ENCODE measurements around the gene GMPS. TPM values are rescaled to one million over a fixed set of nuclear protein-coding genes. Genes with fewer than 3 reads are reported as not detected.
A peak's percentile ranks its signal among the peaks of the same experiment; 100 is the strongest.

Gene GMPS
- total and polyA plus RNA-seq, 2 of the 13 experiments (the other 11 are each of a cell fraction or from before 2014, with no cell fraction given): 29.6 to 85.5 TPM

DNA sequence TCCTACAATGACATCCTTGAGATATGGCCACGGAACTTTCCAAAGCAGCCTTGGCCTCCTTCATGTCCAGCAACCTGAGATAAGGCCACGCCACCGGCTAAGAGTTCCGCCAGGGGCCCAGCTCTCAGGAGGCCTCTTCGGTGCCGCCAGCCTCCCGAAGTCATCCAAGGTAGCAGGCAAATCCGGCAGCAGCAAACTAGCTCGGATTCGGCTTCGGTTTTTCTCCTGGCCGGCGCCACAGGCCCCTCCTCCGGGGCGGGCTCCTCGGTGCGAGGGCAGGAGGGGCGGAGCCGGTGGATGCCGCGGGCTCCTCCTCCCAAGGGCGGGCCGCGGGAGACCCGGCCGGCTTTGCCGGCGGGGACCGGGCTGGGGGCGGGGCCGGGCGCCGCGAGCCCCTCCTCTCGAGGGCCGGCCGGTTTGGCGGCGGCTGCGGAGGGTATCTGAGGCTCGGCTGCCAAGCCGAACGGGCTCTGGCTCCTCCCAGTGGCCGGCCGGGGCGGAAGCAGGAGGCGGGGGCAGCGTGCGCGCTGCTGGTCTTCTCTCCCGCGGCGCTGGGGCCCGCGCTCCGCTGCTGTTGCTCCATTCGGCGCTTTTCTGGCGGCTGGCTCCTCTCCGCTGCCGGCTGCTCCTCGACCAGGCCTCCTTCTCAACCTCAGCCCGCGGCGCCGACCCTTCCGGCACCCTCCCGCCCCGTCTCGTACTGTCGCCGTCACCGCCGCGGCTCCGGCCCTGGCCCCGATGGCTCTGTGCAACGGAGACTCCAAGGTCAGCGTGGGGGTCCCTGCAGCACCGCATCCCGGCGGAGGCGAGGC is at the start of gene GMPS (continued):
- TF ChIP-seq, protein P1, sequence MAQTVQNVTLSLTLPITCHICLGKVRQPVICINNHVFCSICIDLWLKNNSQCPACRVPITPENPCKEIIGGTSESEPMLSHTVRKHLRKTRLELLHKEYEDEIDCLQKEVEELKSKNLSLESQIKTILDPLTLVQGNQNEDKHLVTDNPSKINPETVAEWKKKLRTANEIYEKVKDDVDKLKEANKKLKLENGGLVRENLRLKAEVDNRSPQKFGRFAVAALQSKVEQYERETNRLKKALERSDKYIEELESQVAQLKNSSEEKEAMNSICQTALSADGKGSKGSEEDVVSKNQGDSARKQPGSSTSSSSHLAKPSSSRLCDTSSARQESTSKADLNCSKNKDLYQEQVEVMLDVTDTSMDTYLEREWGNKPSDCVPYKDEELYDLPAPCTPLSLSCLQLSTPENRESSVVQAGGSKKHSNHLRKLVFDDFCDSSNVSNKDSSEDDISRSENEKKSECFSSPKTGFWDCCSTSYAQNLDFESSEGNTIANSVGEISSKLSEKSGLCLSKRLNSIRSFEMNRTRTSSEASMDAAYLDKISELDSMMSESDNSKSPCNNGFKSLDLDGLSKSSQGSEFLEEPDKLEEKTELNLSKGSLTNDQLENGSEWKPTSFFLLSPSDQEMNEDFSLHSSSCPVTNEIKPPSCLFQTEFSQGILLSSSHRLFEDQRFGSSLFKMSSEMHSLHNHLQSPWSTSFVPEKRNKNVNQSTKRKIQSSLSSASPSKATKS (CRISPR knock-in tag; IDR thresholded peaks at IDR 0.05): no peak
- no peak for TF ChIP-seq RBAK (CRISPR knock-in tag; IDR thresholded peaks at IDR 0.05)
- TF ChIP-seq ISL2 (CRISPR knock-in tag; IDR thresholded peaks at IDR 0.05): no peak
- TF ChIP-seq, protein P2, sequence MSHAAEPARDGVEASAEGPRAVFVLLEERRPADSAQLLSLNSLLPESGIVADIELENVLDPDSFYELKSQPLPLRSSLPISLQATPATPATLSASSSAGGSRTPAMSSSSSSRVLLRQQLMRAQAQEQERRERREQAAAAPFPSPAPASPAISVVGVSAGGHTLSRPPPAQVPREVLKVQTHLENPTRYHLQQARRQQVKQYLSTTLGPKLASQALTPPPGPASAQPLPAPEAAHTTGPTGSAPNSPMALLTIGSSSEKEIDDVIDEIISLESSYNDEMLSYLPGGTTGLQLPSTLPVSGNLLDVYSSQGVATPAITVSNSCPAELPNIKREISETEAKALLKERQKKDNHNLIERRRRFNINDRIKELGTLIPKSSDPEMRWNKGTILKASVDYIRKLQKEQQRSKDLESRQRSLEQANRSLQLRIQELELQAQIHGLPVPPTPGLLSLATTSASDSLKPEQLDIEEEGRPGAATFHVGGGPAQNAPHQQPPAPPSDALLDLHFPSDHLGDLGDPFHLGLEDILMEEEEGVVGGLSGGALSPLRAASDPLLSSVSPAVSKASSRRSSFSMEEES (CRISPR knock-in tag; IDR thresholded peaks at IDR 0.05): no peak; the same call in 1 of the 2 replicates
- peak; percentile 100 for TF ChIP-seq ZNF430 (CRISPR knock-in tag; IDR thresholded peaks at IDR 0.05)
- TF ChIP-seq, protein P3, sequence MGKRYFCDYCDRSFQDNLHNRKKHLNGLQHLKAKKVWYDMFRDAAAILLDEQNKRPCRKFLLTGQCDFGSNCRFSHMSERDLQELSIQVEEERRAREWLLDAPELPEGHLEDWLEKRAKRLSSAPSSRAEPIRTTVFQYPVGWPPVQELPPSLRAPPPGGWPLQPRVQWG (CRISPR knock-in tag; IDR thresholded peaks at IDR 0.05; ENCODE audit: borderline replicate concordance, low read depth): no peak
- TF ChIP-seq, protein P4, sequence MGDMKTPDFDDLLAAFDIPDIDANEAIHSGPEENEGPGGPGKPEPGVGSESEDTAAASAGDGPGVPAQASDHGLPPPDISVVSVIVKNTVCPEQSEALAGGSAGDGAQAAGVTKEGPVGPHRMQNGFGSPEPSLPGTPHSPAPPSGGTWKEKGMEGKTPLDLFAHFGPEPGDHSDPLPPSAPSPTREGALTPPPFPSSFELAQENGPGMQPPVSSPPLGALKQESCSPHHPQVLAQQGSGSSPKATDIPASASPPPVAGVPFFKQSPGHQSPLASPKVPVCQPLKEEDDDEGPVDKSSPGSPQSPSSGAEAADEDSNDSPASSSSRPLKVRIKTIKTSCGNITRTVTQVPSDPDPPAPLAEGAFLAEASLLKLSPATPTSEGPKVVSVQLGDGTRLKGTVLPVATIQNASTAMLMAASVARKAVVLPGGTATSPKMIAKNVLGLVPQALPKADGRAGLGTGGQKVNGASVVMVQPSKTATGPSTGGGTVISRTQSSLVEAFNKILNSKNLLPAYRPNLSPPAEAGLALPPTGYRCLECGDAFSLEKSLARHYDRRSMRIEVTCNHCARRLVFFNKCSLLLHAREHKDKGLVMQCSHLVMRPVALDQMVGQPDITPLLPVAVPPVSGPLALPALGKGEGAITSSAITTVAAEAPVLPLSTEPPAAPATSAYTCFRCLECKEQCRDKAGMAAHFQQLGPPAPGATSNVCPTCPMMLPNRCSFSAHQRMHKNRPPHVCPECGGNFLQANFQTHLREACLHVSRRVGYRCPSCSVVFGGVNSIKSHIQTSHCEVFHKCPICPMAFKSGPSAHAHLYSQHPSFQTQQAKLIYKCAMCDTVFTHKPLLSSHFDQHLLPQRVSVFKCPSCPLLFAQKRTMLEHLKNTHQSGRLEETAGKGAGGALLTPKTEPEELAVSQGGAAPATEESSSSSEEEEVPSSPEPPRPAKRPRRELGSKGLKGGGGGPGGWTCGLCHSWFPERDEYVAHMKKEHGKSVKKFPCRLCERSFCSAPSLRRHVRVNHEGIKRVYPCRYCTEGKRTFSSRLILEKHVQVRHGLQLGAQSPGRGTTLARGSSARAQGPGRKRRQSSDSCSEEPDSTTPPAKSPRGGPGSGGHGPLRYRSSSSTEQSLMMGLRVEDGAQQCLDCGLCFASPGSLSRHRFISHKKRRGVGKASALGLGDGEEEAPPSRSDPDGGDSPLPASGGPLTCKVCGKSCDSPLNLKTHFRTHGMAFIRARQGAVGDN (CRISPR knock-in tag; IDR thresholded peaks at IDR 0.05): peak; percentile 71
- TF ChIP-seq, protein P5, sequence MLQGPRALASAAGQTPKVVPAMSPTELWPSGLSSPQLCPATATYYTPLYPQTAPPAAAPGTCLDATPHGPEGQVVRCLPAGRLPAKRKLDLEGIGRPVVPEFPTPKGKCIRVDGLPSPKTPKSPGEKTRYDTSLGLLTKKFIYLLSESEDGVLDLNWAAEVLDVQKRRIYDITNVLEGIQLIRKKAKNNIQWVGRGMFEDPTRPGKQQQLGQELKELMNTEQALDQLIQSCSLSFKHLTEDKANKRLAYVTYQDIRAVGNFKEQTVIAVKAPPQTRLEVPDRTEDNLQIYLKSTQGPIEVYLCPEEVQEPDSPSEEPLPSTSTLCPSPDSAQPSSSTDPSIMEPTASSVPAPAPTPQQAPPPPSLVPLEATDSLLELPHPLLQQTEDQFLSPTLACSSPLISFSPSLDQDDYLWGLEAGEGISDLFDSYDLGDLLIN (CRISPR knock-in tag; IDR thresholded peaks at IDR 0.05; ENCODE audit: borderline replicate concordance): no peak
- TF ChIP-seq SSRP1 (CRISPR knock-in tag; IDR thresholded peaks at IDR 0.05): no peak
- TF ChIP-seq, protein P6, sequence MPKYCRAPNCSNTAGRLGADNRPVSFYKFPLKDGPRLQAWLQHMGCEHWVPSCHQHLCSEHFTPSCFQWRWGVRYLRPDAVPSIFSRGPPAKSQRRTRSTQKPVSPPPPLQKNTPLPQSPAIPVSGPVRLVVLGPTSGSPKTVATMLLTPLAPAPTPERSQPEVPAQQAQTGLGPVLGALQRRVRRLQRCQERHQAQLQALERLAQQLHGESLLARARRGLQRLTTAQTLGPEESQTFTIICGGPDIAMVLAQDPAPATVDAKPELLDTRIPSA (CRISPR knock-in tag; IDR thresholded peaks at IDR 0.05; ENCODE audit: borderline replicate concordance): no peak
- TF ChIP-seq FOXM1 (CRISPR knock-in tag; IDR thresholded peaks at IDR 0.05): no peak
- TF ChIP-seq SYNCRIP (IDR thresholded peaks at IDR 0.05; ENCODE audit: insufficient read depth, low read depth, low read length): no peak
- TF ChIP-seq SALL2 (CRISPR knock-in tag; IDR thresholded peaks at IDR 0.05): peak; percentile 51; the same call in 1 of the 2 replicates
- 0 out of 2 replicates have a peak, but pooled peaks have one; percentile 4 for TF ChIP-seq CEBPG (CRISPR knock-in tag; IDR thresholded peaks at IDR 0.05)
- TF ChIP-seq, protein P7, sequence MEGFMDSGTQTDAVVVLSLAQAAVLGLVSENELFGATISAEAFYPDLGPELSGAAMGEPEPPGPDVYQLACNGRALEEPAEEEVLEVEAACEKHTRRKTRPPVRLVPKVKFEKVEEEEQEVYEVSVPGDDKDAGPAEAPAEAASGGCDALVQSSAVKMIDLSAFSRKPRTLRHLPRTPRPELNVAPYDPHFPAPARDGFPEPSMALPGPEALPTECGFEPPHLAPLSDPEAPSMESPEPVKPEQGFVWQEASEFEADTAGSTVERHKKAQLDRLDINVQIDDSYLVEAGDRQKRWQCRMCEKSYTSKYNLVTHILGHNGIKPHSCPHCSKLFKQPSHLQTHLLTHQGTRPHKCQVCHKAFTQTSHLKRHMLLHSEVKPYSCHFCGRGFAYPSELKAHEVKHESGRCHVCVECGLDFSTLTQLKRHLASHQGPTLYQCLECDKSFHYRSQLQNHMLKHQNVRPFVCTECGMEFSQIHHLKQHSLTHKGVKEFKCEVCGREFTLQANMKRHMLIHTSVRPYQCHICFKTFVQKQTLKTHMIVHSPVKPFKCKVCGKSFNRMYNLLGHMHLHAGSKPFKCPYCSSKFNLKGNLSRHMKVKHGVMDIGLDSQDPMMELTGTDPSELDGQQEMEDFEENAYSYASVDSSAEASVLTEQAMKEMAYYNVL (CRISPR knock-in tag; IDR thresholded peaks at IDR 0.05; ENCODE audit: borderline replicate concordance): 0 out of 2 replicates have a peak, but pooled peaks have one; percentile 8
